ENCODE measurements around the gene ARHGEF4.

Gene ARHGEF4

GRCh38 chr2:131039908-131040660 is 203.4 kb downstream of the ARHGEF4 start:
- DNase-seq, result no peak

GRCh38 chr2:131040661-131041401 is 204.1 kb downstream of the ARHGEF4 start:
- no peak for DNase-seq

- DNase-seq, result no peak
Measured at GRCh38 chr2:131041402-131042147, 204.9 kb downstream of the ARHGEF4 start.

- no peak for DNase-seq
Measured at GRCh38 chr2:131042148-131042775, 205.5 kb downstream of the ARHGEF4 start.

GRCh38 chr2:131043199-131044074 is 206.7 kb downstream of the ARHGEF4 start:
- DNase-seq, result no peak

- DNase-seq, result no peak
Measured at GRCh38 chr2:131044075-131044756, 207.5 kb downstream of the ARHGEF4 start.

GRCh38 chr2:131044757-131045150 is 208.0 kb downstream of the ARHGEF4 start:
- no peak for DNase-seq

GRCh38 chr2:131045286-131046027 is 208.7 kb downstream of the ARHGEF4 start:
- DNase-seq, result no peak

GRCh38 chr2:131046028-131046917 is 209.6 kb downstream of the ARHGEF4 start:
- no peak for DNase-seq

- no peak for DNase-seq
Measured at GRCh38 chr2:131046918-131047652, 210.4 kb downstream of the ARHGEF4 start.

- DNase-seq, result no peak
Measured at GRCh38 chr2:131047920-131048560, 211.3 kb downstream of the ARHGEF4 start.

- DNase-seq, result no peak
Measured at GRCh38 chr2:131048641-131049040, 211.9 kb downstream of the ARHGEF4 start.

GRCh38 chr2:131049150-131049718 is 212.5 kb downstream of the ARHGEF4 start:
- DNase-seq, result no peak

GRCh38 chr2:131050896-131051295 is 214.2 kb downstream of the ARHGEF4 start:
- no peak for DNase-seq

- DNase-seq, result no peak
Measured at GRCh38 chr2:131052741-131053263, 216.1 kb downstream of the ARHGEF4 start.

GRCh38 chr2:131054488-131054887 is 217.8 kb downstream of the ARHGEF4 start:
- no peak for DNase-seq

GRCh38 chr2:131055169-131056065 is 218.7 kb downstream of the ARHGEF4 start:
- no peak for DNase-seq
